Measurements from ENCODE around the gene MATK.

The MATK gene

DNA sequence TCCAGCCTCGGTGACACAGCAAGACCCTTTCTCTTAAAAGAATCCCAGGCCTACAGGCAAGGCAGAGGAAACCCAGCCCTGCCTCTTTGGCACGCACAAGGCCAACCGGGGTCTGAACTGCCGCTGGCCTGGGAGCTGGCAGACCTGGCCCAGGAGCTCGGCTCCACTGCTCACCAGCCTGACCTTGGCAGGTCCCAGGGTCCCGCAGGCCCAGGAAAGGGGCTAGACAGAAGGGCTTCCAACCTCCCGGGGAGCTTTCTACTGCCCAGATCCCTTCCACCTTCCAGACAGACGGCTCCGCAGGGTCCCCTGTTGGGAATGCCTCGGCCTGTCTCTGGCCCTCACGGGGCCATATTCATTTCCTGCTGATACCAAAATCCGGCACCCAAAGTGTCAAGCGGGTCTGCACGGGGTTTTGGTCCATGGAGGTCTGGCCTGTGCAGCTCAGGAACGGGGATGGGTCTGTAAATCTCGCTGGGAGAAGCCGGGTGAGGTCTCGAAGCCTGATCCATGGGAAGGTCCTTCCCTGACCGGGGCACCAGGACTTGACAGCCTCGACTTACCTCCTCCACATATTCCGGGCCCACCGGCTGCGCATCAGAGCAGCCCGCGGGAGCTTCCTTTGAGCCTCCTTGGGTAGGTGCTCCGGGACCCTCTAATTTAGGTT is 36.6 kb upstream of the MATK start:
- no peak for DNase-seq (ENCODE audit: low read depth)
- no peak overlapping the region for H3K4me3 ChIP-seq (ENCODE audit: low read depth, low read length)
- in situ Hi-C loops (cut with HindIII; ENCODE audit: low sequenced_read_pairs), result no loop called here
- TF ChIP-seq, protein P1, sequence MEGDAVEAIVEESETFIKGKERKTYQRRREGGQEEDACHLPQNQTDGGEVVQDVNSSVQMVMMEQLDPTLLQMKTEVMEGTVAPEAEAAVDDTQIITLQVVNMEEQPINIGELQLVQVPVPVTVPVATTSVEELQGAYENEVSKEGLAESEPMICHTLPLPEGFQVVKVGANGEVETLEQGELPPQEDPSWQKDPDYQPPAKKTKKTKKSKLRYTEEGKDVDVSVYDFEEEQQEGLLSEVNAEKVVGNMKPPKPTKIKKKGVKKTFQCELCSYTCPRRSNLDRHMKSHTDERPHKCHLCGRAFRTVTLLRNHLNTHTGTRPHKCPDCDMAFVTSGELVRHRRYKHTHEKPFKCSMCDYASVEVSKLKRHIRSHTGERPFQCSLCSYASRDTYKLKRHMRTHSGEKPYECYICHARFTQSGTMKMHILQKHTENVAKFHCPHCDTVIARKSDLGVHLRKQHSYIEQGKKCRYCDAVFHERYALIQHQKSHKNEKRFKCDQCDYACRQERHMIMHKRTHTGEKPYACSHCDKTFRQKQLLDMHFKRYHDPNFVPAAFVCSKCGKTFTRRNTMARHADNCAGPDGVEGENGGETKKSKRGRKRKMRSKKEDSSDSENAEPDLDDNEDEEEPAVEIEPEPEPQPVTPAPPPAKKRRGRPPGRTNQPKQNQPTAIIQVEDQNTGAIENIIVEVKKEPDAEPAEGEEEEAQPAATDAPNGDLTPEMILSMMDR (IDR thresholded peaks at IDR 0.05; ENCODE audit: low read depth, low read length, missing control alignments), result no peak

DNA sequence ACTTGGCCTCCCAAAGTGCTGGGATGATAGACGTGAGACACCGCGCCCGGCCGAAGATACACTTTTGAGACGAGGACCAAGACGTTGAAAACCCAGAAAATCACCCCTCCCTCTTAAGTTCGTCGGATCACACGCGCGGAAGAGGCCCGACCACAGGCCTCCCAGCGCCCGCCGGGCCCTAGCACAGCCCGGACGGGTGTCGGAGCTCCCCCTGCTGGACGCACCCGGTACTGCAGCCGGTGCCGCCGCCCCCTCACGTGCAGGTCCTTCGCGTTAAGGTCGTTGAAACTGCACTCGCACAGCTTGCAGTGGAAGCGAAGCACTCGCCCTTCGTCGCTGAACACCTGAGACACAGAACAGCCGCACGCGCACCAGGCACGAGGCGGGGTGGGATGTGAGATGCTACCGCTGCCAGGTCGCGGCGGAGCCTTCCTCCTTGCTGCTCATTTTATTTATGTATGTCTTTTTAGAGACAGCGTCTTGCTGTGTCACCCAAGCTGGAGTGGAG is 35.7 kb upstream of the MATK start:
- H3K4me3 ChIP-seq (ENCODE audit: low read depth, low read length), result no peak overlapping the region
- TF ChIP-seq, protein P1 (IDR thresholded peaks at IDR 0.05; ENCODE audit: low read depth, low read length, missing control alignments), result peak; percentile 87
- in situ Hi-C loops (cut with HindIII; ENCODE audit: low sequenced_read_pairs), result no loop called here

DNA sequence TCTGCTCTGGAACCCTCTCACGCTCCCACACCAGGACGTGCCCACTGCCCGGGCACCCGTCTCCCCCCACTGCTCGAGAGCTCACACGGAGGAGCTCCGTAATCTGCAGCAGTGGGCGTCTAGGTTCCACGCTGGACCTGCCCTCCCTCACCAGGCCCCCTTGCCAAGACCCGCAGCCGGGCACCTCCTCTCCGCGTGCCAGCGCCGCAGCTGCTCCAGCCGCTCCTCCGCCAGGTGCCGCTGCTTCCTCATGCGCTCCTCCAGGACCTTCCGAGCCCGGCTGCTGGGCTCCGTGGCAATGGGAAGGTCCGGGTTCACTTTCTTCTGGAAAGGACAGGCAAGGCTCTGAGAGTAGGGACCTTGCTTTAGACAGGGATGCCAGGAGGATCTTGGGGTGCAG is 35.0 kb upstream of the MATK start:
- in situ Hi-C loops (cut with HindIII; ENCODE audit: low sequenced_read_pairs), result no loop called here
- no peak overlapping the region for H3K4me3 ChIP-seq (ENCODE audit: low read depth, low read length)
- DNase-seq (ENCODE audit: low read depth), result no peak
- TF ChIP-seq, protein P1 (IDR thresholded peaks at IDR 0.05; ENCODE audit: low read depth, low read length, missing control alignments), result no peak

More for the DNA sequence above, 35.7 kb upstream of the MATK start:
- DNase-seq (ENCODE audit: low read depth), result no peak

DNA sequence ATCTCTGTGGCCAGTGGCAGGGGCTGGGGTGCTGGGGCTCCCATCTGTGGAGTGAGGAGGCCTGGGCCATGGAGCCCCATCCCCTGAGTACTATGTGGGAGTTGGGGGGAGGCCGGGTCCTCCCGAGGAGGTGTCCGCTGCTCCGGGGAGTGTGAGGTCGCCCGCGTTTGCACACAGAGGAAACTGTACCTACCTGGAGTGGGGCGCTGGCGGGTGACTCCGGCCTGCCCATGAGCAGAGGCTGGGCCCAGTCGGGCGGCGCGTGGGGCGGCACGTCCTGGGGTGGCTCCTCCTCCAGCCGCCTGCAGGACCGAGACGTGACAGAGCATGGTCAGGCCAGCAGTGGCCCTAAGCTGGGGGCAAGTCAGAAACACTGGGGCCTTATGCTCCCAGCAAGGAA is 33.8 kb upstream of the MATK start:
- in situ Hi-C loops (cut with HindIII; ENCODE audit: low sequenced_read_pairs), result no loop called here
- DNase-seq (ENCODE audit: low read depth), result no peak
- TF ChIP-seq, protein P1 (IDR thresholded peaks at IDR 0.05; ENCODE audit: low read depth, low read length, missing control alignments), result no peak
- no peak overlapping the region for H3K4me3 ChIP-seq (ENCODE audit: low read depth, low read length)

DNA sequence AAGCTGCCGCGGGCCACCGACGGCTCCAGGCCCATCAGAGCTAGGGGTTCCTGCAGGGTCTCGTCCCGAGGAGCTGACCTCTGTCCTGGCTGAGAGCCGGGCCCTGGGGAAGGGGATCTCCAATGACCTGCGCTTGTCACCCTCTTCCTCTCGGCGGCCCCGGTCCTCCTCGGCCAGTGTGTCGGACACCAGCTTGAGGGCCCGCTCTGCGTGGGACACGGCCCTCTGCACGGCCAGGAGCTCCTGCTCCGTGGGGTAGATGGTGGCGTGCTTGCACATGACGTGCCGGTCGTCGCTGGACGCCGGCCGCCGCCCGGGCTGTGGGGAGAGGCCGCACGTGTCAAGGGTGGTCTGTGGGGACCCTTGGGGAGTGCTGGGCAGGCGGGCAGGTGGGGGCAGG is 32.7 kb upstream of the MATK start:
- in situ Hi-C loops (cut with HindIII; ENCODE audit: low sequenced_read_pairs), result no loop called here
- H3K4me3 ChIP-seq (ENCODE audit: low read depth, low read length), result no peak overlapping the region
- TF ChIP-seq, protein P1 (IDR thresholded peaks at IDR 0.05; ENCODE audit: low read depth, low read length, missing control alignments), result no peak
- DNase-seq (ENCODE audit: low read depth), result no peak

DNA sequence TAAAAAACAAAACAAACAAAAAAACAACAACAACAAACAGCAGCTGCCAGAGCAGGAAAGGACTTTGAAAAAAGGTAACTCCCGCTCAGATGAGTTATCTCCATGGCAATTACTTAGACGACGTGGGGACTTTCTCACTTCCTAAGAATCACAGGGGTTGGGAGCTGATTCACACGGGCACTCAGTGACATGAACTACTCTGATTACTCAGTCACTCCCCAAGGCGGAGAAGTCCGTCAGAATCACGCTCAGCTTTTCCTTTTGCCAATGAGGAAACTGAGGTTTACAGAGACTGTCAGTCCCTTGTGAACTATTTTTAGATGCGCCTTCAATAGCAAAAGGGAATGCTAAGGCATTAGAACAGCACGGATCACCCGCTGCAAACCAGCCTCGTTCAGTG is 32.3 kb upstream of the MATK start:
- TF ChIP-seq, protein P1 (IDR thresholded peaks at IDR 0.05; ENCODE audit: low read depth, low read length, missing control alignments), result no peak
- in situ Hi-C loops (cut with HindIII; ENCODE audit: low sequenced_read_pairs), result no loop called here
- H3K4me3 ChIP-seq (ENCODE audit: low read depth, low read length), result no peak overlapping the region
- DNase-seq (ENCODE audit: low read depth), result no peak

Measured in astrocyte of the cerebellum (primary cell).